Measurements from ENCODE around the gene RTF2.

The RTF2 gene

DNA sequence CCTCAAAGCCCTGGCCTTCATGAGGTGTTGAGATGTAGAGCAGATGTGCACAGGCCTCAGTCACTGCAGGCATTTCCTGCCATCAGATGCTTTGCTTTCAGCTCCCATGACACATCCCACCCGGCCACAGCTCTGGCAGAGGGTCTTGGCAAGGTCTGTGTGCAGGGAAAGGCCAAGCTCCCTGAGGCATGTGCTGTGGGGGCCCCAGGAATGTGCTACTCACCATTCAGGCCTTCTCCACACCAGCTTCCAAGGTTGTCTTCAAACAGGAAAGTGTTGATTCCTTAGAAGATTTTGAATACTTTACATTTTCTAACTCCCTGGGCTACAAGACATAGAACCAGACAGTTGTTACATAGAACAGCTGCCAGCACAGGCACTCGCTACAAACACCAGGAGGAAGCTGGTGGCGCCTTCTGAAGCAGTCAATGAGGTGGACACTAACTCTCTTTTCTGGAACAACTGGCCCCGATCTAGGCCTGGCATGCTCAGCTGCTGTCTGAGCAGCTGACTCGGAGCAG lies 28.6 kb upstream of the RTF2 start:
- DNase-seq: no peak

DNA sequence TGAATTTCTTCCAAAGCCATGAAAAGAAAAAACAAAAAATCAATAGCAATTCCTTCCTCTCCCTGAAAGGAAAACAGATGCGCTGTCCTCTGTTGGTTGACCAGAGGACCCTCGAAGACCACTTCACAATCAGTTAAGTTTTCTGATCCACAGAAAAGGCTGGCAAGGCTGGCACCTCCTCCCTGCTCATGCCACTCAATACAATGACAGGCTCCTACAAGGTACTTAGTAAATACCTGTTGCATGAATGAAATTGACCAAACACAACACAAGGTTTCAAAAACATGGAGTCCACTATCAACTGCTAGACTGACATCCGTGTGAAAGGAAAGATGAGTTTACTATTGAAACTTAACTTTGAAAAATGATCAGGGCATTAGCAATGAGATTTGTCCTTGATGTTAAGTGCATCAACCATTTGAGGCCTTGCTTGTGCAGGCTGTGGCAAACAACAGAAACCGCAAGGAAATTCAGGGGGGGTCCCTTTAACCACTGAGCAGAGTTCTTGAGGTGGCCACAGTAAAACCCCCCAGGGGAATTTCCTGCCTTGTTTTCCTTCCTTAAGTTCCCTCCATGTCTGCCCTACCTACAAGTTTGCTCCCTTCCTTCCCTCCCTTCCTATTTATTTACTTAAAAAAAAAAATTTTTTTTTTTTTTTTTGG lies 27.9 kb upstream of the RTF2 start:
- DNase-seq: peak; percentile 38

DNA sequence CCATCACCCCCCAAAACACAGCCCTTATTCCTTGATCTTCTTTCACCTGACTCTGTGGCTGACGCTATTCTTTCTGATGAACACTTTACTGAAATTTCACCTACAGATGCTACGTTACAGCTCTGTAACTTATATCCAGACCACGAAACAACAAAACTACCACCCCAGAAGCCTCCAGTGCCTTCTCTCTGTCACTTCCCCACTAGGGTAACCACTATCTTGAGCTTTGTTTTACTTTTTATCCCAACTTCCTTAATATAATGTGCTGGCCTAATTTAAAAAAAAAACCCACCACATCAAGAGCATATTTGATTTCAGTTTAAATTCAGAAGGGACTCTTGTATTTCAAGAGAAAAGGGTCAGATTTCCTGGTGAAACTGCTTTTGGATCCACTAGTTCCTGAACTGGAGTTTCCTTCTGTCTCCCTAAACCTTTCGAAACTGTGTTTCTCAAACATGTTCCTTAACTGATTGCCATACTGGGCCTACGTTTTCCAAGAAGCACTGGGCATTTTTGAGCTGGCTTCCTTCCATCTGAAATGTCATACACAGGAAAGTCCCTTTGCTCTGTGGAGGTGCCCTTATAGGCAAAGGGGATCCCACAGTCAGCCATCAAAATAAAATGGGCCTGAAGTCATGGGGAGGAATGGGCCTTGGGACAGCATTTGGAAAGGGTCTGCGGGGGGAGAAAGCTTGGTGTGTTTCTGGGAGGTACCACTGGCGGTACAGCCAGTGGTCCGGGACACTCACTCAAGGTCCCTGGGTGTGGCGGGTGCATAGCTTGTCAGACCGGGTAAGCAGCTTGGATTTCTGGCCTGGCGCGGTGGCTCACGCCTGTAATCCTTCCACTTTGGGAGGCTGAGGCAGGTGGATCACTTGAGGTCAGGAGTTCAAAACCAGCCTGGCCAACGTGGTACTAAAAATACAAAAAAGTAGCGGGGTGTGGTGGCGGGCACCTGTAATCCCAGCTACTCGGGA lies 25.8 kb upstream of the RTF2 start:
- no peak for DNase-seq

DNA sequence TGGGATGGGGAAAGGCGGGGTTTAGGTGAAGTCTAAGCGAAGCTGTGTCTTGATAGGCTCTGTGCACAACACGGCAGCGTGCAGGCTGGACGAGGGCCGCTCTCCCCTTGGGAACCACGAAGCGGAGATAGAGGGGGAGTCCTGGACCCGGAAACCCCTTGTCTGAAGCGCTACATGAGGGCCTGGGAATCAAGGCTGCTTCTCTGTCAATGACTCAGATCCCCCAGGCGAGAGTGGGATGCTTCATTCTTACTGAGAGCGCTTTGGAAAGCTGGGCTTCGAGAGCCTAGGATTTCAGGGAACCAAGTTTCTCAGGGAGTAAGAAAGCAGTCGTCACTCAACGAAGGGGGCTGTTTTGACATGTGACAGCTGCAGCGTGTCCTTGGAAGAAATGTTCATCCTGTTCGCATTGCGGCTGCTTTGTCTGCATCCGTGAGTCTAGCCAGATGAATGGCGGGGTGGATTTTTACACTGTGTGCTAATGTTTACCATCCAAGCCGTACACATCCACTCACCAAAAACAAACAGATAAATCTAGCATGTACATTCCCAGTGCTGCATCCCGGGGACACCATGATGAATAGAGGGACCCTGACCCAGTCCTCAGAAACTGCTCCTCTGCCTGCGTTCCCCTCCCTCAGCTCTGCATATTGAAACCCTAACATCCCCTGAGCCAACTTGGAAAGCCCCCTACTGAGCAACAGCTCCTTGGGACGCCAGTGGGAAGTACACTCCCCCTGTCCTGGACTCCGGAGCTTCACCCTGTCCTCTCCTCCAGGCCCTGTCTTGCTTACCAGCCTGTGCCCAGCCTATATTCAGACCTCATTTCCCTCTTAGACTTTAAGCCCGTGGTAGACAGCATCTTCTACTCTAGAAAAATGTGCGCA lies 24.5 kb upstream of the RTF2 start:
- no peak for DNase-seq

DNA sequence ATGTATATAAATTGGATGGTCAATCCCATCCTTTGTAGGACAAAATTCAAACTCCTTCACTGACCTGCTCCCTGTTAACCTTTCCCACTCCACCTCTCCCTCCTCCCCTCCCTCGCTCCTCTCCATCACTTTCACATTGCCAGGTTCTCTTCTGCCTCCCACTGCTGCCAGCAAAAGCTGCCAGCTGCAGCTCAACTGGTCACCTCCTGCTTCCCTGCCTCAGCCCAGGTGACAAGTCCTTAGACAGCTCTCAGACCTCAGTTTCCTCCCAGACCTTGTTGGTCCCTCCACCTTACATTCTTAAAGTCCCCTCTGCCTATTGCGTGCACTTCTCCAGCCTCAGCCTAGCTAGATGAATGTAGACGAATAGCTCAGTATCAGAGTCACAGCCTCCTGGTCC lies 23.3 kb upstream of the RTF2 start:
- DNase-seq: no peak

DNA sequence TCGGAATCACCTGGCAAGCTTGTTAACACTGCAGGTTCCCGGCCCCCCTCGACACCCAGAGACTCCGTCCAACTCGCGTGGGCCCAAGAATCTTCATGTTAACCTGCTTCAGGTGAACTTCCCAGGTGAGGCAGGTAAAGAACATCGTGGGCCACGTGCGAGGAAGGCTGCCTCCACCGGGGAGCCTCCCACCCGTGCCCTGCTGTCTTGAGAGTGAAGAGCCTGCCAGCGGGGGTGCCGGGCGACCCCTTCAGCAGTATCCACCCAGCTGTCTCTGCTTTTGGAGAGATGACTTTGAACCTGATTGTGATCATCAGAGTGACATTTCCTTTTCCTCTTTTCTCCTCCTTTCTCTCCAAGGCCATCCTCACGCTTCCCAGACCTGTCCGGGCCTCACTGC lies 22.9 kb upstream of the RTF2 start:
- DNase-seq: no peak

DNA sequence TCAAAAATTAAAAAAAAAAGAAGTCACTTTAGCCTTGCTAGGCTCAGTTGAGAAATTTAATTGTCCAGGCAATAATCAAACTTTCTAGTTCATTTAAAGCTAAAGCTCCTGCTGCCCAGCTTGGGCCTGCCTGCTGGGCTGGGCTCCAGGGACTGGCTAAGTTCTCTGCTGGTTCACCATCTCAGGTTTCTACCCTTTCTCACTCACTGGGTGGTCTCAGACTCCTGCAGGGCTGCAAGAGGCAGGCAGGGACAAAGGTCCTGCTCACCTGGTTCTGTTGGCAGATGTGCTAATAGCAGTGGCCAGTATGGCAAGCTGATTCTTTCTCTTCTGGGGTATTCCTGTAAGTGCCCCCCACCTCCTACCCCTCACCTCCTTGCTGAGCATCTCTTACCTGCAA lies 21.2 kb upstream of the RTF2 start:
- no peak for DNase-seq

DNA sequence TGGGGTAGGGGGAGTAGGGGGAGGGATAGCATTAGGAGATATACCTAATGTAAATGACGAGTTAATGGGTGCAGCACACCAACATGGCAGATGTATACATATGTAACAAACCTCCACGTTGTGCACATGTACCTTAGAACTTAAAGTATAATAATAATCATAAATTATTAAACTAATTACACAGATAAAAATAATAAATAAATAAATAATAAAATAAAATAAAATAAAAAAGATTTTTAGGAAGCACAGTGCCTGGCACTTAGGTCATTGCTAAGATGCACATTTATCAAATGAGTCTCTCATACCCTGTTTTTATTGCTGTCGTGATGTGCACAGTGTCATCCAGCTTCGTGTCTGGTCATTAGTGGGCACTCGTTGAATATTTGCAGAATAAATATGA lies 19.0 kb upstream of the RTF2 start:
- no peak for DNase-seq

DNA sequence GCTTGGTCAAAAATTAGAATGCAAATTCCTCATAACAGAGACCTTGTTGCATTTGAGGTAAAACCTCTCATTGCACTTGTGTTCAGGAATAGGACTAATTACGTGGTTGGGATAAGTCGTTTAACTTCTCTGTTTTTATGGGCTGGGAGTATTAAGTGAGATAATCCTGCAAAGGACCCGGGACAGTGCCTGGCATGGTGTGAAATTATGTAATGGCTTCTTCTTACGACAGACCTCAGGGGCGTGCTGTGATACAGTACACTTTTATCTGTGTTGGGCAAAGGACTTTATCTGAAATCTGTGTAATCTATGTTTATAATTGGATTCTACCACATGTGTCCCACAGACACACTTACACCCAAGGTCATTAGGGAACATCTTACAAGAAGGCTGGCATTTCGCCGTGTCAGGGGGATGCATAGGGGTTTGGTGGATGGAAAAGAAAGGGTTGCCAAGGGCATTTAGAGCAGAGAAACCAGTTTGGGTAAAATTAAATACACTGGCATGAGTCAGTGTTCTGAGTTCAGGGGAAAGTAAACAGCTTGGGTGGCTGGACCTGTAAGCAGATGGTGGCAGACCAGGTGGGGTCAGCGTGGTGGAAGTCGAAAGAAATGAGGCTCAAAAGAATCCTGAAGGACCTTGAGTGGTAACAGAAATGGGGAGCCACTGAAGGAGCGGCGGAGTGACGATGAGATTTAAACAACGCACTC lies 17.2 kb upstream of the RTF2 start:
- DNase-seq: no peak

DNA sequence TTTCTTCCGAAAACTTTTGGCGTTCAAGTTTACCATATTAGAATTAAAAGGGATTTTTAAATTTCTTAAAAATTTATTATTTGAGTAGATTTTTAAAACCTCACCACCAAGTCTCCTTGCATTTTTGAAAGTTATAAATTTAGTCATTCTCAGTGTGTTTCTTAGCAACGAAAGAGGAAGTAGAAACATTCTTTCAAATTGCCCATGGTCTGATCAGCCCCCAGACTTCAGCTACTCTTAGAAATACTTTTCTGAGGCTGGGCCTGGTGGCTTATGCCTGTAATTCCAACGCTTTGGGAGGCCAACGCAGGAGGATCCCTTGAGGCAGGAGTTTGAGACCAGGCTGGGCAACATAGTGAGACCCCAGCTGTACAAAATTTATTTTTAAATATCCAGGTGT lies 15.1 kb upstream of the RTF2 start:
- no peak for DNase-seq

DNA sequence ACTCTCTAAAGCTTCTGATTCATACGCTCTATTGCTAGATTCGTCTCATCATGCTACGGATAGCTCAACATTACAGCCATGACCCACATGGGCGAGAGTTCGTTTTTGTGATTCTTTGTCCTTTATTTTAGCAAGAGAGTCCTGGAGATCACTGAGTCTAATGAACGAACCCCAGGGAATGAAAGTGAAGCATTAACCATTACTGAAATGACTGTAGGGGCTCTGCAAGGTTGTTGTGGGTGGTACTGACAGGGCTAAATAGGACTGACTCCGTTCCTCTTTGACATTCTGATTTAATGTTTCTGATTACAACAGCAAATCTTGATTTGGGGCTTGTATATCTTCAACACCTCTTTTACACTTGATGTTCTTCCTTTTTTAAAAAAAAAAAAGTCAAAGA lies 13.7 kb upstream of the RTF2 start:
- no peak for DNase-seq

DNA sequence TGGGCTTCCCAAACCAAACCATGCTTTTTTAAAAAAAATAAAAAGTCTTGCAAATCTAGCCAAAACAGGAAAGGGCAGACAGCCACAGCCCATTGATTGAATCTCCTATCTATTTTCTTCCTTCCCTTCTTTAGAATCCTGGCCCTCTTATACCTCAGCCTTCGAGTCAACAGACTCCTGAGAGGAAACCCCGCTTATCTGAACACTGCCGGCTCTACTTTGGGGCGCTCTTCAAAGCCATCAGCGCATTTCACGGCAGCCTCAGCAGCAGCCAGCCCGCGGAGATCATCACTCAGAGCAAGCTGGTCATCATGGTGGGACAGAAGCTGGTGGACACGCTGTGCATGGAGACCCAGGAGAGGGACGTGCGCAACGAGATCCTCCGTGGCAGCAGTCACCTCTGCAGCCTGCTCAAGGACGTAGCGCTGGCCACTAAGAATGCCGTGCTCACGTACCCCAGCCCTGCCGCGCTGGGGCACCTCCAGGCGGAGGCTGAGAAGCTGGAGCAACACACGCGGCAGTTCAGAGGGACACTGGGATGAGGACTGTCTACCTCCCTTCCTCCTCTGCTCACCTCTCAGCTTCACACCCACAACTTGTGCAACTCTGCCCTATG lies 10.1 kb upstream of the RTF2 start:
- no peak for DNase-seq

DNA sequence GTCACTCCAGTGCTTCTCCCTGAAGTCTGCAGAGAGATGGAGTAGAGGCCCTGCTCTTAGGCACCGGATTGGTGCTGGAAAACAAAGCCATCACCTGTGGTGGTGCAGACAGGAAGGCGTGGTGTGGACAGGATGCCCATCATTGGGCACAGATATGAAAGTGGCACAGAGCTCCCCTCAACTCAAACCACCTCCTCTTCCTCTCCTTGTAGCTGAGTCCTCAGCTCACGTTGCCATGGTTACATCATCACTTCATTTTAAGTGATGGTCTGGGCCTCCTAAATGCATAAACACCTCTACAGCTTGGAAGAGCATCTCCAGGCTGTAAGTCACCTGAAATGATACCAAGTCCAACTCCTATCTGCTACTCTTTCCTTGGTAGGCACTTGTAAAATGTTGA lies 8.0 kb upstream of the RTF2 start:
- peak; percentile 31 for DNase-seq

DNA sequence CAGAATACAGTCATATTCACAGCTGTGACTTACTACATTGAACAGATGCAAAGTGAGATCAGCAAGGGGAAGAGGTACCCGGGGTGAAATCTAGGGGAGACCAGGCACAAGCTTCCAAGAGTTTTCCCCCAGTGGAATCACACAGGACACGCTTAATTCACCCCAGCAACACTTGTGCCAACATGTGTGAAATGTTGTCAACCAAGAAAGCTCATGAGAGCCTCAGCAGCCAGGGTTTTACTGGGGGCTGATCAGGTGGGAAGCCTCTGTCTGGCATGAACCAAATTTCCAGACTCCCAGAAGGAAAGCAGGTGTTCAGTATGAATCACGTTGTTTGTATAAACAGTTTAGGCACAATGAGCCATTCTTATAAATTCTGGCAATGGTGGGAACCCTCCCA lies 6.9 kb upstream of the RTF2 start:
- DNase-seq: no peak

DNA sequence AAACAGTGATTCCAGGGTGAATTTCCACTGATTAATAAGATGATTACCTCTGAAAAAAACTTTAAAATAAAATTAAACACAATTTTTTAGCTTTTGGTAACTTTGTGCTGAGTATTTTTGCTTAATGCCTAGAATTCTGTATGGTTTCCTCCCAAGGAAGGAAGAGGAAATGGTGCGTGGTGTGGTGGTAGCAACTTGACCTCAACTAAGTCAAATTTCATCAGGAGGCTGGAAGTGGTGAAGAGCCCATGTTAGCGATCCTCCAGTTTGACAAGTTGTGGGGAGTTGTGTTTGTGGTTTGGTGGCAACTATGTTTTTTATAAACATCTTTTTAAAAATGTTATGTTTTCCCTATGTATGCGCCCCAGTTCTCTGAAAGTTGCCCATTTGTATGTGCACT lies 5.0 kb upstream of the RTF2 start:
- DNase-seq: no peak

DNA sequence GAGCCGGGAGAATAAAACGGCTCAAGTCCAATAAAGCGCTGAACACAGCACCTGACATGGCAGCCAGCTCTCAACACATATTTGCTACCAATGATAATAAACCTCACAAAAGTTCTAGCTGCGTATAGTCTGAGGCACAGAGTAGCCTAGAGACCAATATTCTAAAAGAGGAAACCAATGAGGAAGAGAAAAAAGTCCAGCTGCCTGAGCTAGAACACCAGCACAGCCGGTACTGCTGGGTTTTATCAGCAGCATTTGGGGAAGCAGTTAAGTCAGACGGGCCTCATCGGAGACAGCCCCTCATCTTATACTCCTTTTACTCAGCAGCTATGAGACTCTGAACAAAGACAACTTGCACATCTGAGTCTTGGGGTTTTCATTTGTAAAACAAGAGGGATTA lies 2.4 kb upstream of the RTF2 start:
- DNase-seq: no peak

DNA sequence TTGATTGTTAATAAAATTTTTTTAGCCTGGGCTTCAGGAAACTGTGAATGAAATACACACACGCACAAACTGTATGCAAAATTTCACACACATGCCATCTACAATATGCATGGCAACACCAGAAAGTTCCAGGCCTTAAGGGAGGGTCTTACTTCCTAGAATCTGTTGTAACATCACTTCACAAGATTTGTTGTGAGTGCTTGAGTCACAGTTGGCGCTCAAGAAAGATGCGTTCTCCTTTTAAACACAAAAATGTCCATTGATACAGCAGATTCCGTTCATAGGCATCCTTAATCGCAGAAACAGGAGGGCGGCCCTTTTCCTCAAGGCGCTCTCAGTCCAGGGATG lies 485 bp upstream of the RTF2 start:
- DNase-seq: no peak

DNA sequence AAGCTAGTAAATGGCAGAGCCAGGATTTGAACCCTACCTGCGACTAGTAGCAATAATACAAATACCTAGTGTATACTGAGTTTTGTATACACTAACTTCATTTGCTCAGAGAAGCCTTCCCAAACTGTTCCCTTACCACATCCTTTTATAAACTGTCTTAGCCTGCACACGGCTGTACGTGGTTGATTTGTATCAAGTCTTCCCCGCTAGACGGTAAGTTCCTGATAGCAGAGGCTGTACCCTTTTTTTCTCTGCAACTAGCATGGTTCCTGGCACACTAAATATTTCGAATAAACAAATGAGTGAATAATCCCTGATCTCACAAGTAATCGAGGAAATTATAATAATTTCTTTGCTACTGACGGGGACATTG lies 636 bp downstream of the RTF2 start:
- DNase-seq: no peak

DNA sequence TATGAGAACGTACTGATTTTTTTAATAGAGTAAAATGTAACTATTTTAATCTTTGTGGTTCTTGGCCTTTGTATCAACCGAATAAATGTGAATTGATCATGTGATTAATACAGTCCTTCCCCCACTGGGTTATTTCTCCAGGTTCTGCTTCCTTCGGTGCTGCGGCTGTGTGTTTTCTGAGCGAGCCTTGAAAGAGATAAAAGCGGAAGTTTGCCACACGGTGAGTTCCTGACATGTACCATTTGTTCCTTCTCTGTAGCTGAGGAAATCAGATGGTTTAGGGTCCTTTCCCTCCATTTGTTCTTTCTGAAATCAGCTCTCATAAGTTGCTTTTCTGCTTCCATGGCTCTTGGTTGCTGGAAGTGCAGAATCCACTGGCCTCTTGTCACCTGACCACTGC lies 15.5 kb downstream of the RTF2 start:
- no peak for DNase-seq

DNA sequence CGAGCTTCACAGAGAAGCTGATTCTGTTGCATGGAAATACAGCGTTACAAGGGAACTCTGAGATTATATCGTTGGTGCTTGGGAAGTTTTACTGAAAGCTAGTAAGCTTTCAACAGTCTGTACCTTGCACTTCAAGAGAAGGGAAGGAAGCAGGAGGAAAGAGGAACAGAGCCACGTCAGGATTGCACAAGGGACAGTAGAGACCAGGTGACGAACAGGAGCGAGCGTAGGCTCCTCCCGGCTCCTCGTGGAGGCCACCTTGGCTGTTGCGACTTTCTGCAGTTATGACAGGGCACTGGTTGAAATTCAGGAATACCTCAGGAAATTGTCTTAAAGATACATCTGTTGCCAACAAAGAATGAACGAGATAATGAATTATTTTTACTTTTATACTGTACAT lies 18.8 kb downstream of the RTF2 start:
- DNase-seq: no peak

DNA sequence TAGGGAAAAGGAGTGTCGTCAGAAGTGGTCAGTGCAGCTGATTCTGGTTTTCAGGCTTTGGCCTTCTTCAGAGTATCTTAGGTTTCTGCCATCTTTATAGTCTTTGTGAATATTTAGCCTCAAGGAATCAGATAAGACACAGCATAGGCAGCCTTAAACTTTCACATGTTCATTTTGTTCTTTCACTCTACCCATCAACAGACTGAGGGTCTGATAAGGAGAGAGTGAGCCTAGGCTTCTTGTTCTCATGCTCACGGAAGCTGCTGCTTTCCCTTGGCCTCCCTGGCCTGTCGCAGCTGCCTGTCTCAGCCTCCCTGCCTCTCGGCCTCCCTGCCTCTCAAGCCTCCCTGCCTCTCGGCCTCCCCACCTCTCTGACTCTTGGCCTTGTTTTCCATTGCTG lies 20.1 kb downstream of the RTF2 start:
- DNase-seq: no peak

DNA sequence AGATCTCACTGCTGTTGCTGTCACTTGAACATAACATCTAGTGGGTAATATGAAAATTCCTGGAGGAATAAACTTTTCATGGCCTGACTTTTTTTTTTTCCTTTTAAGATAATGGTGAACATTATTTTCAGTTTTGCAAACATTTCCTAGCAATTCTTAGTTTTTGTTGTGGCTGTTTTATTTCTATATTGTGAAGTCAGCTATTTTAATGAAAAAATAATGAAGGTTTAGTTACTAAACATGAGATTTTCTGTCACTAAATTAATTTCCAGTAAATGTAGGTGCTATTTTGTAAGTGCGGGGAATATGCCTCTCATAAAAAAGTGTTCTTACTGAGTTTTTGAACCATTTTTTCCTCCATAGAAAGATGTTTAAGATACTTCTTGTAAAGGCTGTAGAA lies 32.7 kb downstream of the RTF2 start:
- no peak for DNase-seq
